ENCODE data around the gene TEX13D. TPM values are rescaled to one million over a fixed set of nuclear protein-coding genes. Genes with fewer than 3 reads are reported as not detected.
"Not testable (repeated sequence)": the region's sequence is repeated elsewhere in the genome, so short reads cannot be mapped to it uniquely, and the experiment has no call there.

TEX13D gene
- total RNA-seq, result not detected in 2 replicates

GRCh38 chrX:124332481-124333424, at the start of gene TEX13D:
TSS of gene TEX13D (plus strand) at chrX:124332660. CDS start at chrX:124332918, 258 bp downstream.
- TF ChIP-seq CTCF (IDR thresholded peaks at IDR 0.05; ENCODE audit: insufficient read depth, low read length, poor library complexity, severe bottlenecking), result no peak
- DNase-seq (ENCODE audit: low read depth), result no peak
- Histone ChIP-seq H3K4me3 (ENCODE audit: low read depth, low read length) (no peak within 1 kb of the TSS), H3K27me3 (ENCODE audit: control insufficient read depth, insufficient read depth, low read length) (no peaks in the 10 kb centered on the region), H3K36me3 (ENCODE audit: control insufficient read depth, insufficient read depth, low read length) (no peaks in the 10 kb centered on the region)

GRCh38 chrX:124289443-124289842, 43.0 kb upstream of the TEX13D start:
- DNase-seq (ENCODE audit: low read depth), result no peak
- no peak for TF ChIP-seq CTCF (IDR thresholded peaks at IDR 0.05; ENCODE audit: insufficient read depth, low read length, poor library complexity, severe bottlenecking)
- no peak overlapping the region for H3K4me3 ChIP-seq (ENCODE audit: low read depth, low read length)
- H3K36me3 ChIP-seq (ENCODE audit: control insufficient read depth, insufficient read depth, low read length), result no peaks in the 10 kb centered on the region
- H3K27me3 ChIP-seq (ENCODE audit: control insufficient read depth, insufficient read depth, low read length), result no peaks in the 10 kb centered on the region

- no peaks in the 10 kb centered on the region for H3K36me3 ChIP-seq (ENCODE audit: control insufficient read depth, insufficient read depth, low read length)
Observed at GRCh38 chrX:124293810-124294209, 38.6 kb upstream of the TEX13D start.

GRCh38 chrX:124299323-124299722, 33.1 kb upstream of the TEX13D start:
- not testable (repeated sequence) for H3K4me3 ChIP-seq (ENCODE audit: low read depth, low read length); DNase-seq (ENCODE audit: low read depth); H3K36me3 ChIP-seq (ENCODE audit: control insufficient read depth, insufficient read depth, low read length); H3K27me3 ChIP-seq (ENCODE audit: control insufficient read depth, insufficient read depth, low read length)

More at GRCh38 chrX:124293810-124294209, 38.6 kb upstream of the TEX13D start:
- Histone ChIP-seq H3K4me3 (ENCODE audit: low read depth, low read length) (no peak overlapping the region), H3K27me3 (ENCODE audit: control insufficient read depth, insufficient read depth, low read length) (no peaks in the 10 kb centered on the region)
- DNase-seq (ENCODE audit: low read depth), result no peak
- no peak for TF ChIP-seq CTCF (IDR thresholded peaks at IDR 0.05; ENCODE audit: insufficient read depth, low read length, poor library complexity, severe bottlenecking)

- Histone ChIP-seq H3K4me3 (ENCODE audit: low read depth, low read length) (no peak overlapping the region), H3K36me3 (ENCODE audit: control insufficient read depth, insufficient read depth, low read length) (no peaks in the 10 kb centered on the region), H3K27me3 (ENCODE audit: control insufficient read depth, insufficient read depth, low read length) (no peaks in the 10 kb centered on the region)
- DNase-seq (ENCODE audit: low read depth), result no peak
- TF ChIP-seq CTCF (IDR thresholded peaks at IDR 0.05; ENCODE audit: insufficient read depth, low read length, poor library complexity, severe bottlenecking), result no peak
Observed at GRCh38 chrX:124300405-124300804, 32.1 kb upstream of the TEX13D start.

GRCh38 chrX:124307253-124307907, 25.1 kb upstream of the TEX13D start:
- Histone ChIP-seq H3K36me3 (ENCODE audit: control insufficient read depth, insufficient read depth, low read length) (no peaks in the 10 kb centered on the region), H3K4me3 (ENCODE audit: low read depth, low read length) (no peak overlapping the region), H3K27me3 (ENCODE audit: control insufficient read depth, insufficient read depth, low read length) (no peaks in the 10 kb centered on the region)
- DNase-seq (ENCODE audit: low read depth), result no peak
- no peak for TF ChIP-seq CTCF (IDR thresholded peaks at IDR 0.05; ENCODE audit: insufficient read depth, low read length, poor library complexity, severe bottlenecking)
